OCI-LY7 (cell line): ENCODE measurements around the gene VWA2. TPM values are rescaled to one million over a fixed set of nuclear protein-coding genes. Genes with fewer than 3 reads are reported as not detected.

Experiments used
- BruUV-seq: library from RNA; stranded (reverse); fragments of 400-500 nt; replicated peaks from 2 replicates; lab custom pipeline; 2021; lab: Mats Ljungman, UMichigan
- CTCF ChIA-PET: fragments of 300-600 bp; sonication (Branson Sonifier 250); formaldehyde crosslinking; loops from one replicate; lab custom pipeline; 2022; ENCODE audit warnings: antibody characterized with exemption; ENCODE audit not compliant: unreplicated experiment; lab: Charles Lee
- POLR2A ChIA-PET: fragments of 300-600 bp; sonication (Branson Sonifier 250); formaldehyde crosslinking; loops from one replicate; lab custom pipeline; 2022; ENCODE audit warnings: antibody characterized with exemption; lab: Charles Lee
- DNase-seq: peaks from one replicate; pipeline ENCODE4 v3.0.0-alpha.2; 2015; ENCODE audit warnings: low spot score
- H2AFZ ChIP-seq: fragments of 200-600 bp; sonication (generic), shearing (Covaris generic); 2 replicates; pipeline ENCODE4 v1.6.1; 2014; ENCODE audit warnings: mild to moderate bottlenecking, antibody characterized with exemption, low read length, moderate library complexity
- H3K27ac ChIP-seq: fragments of 200-600 bp; sonication (generic); 2 replicates; pipeline ENCODE4 v1.5.1; 2014; ENCODE audit warnings: mixed run types, low read depth, mild to moderate bottlenecking, moderate library complexity, low read length, inconsistent platforms; ENCODE audit not compliant: poor library complexity, severe bottlenecking
- H3K36me3 ChIP-seq: fragments of 200-600 bp; sonication (generic); 2 replicates; pipeline ENCODE4 v1.6.1; 2014; ENCODE audit warnings: mild to moderate bottlenecking, antibody characterized with exemption, low read length, moderate library complexity, mixed read lengths; ENCODE audit not compliant: insufficient read depth
- H3K4me1 ChIP-seq: fragments of 200-600 bp; sonication (generic); 2 replicates; pipeline ENCODE4 v1.5.1; 2014; ENCODE audit warnings: mild to moderate bottlenecking, low read length; ENCODE audit not compliant: insufficient read depth, poor library complexity, severe bottlenecking
- H3K4me2 ChIP-seq: fragments of 200-600 bp; sonication (generic); 2 replicates; pipeline ENCODE4 v1.6.1; 2014; ENCODE audit warnings: mild to moderate bottlenecking, low read length
- H3K4me3 ChIP-seq: fragments of 200-600 bp; sonication (generic); 2 replicates; pipeline ENCODE4 v1.5.1; 2014; ENCODE audit warnings: mild to moderate bottlenecking, low read depth, low read length; ENCODE audit not compliant: poor library complexity, severe bottlenecking
- H3K79me2 ChIP-seq: fragments of 200-600 bp; sonication (generic); 2 replicates; pipeline ENCODE4 v1.6.1; 2016; ENCODE audit warnings: low read depth, mild to moderate bottlenecking, low read length, moderate library complexity, mixed read lengths; ENCODE audit not compliant: insufficient read depth
- H3K9me2 ChIP-seq: fragments of 200-600 bp; sonication (generic); 2 replicates; pipeline ENCODE4 v1.6.1; 2016; ENCODE audit warnings: mild to moderate bottlenecking, low read length, mixed read lengths; ENCODE audit not compliant: insufficient read depth
- H3K9me3 ChIP-seq: fragments of 200-600 bp; sonication (generic); 2 replicates; pipeline ENCODE4 v1.6.1; 2014; ENCODE audit warnings: mild to moderate bottlenecking, mixed run types, low read length, mixed read lengths
- H4K20me1 ChIP-seq: fragments of 200-600 bp; sonication (generic); 2 replicates; pipeline ENCODE4 v1.6.1; 2014; ENCODE audit warnings: mild to moderate bottlenecking, antibody characterized with exemption, low read length, moderate library complexity, mixed read lengths; ENCODE audit not compliant: insufficient read depth
- CTCF ChIP-seq: fragments of 200-600 bp; sonication (generic); conservative IDR thresholded peaks from 2 replicates; pipeline ENCODE4 v1.5.1; 2014; ENCODE audit warnings: mild to moderate bottlenecking, antibody characterized with exemption, low read length, moderate library complexity, mixed read lengths
- EZH2phosphoT487 ChIP-seq: fragments of 200-600 bp; sonication (generic); IDR thresholded peaks from 2 replicates; pipeline ENCODE4 v1.6.1; 2018; ENCODE audit warnings: low read depth, borderline replicate concordance, mild to moderate bottlenecking, mixed run types, antibody characterized with exemption, low read length, moderate library complexity, mixed read lengths
- intact Hi-C: fragments of 100-400 bp; cut with micrococcal nuclease; formaldehyde crosslinking; loops from one replicate; pipeline ENCODE4 v1.10.0; 2022; ENCODE audit not compliant: unreplicated experiment
- total RNA-seq, 2 experiments: library from RNA; depleted of rRNA in 1 of 2; stranded (reverse); fragments of >200 nt in 1 of 2; shearing (Covaris generic) in 1 of 2; gene quantifications; 2 replicates each; pipeline ENCODE4 v1.2.3, GENCODE V29; 2014 to 2022

Gene VWA2
- total RNA-seq, 2 experiments from 2014 or later: not detected

DNA sequence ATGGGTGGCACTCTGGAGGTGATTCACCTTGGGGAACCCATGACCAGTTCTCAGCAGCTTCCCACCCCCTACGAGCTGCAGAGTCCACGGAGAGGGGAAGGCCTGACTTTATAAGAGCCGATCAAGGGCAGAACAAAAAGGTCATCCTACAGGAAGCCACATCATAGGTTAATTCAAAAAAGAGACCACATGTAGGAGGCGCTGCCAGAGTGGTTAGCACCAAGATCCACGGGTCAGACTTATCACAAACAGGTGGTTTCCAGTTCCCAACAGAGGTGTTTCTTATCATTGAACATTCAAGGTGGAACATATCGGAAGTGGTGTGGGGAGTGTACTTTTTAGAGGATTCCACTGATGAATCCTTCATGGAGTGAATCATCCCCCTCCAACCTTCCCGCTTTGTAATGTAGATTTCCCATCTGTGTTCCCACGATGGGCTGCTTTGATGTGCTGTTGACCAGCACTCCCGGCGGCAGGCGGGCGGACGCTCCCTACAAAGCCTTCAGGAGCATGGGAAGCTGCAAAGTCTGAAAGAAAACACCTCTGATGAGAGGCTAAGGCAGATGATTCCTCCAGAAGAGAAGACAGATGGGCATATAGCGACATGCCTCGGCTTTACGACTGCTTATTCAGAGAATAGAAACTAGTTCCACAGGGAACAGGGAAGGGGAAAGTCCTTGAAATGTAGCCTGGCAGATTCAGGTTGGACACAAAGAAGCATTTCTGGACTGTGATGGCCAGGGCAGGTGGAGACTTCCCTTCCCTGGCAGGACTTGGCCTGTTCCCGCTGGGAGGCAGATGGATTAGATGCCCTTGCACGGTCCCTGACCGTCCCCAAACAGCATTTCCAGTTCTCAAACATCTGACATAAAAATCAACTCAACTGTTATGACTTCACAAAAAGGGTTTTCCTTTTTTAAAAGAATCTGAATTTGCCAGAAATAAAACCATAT lies 98.7 kb downstream of the VWA2 start:
- BruUV-seq: no TSS peak

DNA sequence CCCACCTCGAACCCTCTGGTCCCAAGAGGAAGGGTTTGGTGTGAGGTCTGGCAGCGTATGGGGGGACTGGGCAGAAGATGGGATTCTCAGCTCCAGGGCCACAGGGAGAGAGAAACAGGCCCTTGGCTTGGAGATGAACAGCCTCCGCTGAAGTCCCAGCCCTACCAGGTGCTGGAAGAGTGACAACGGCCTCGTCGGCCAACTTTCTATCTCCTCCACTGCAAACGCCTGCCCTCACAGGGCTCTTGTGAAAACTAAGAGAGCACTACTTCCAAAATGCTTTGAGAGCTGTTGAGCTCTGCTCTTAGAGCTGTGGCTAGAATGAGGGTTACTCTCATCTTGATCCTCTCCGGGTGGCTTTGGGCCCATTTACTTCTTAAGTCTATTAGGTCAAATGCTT lies 101.8 kb downstream of the VWA2 start:
- H3K36me3 ChIP-seq: no peaks in the 10 kb centered on the region
- no peak overlapping the region for H2AFZ ChIP-seq
- H3K9me3 ChIP-seq: no peaks in the 10 kb centered on the region
- intact Hi-C loops: no loop called here
- TF ChIP-seq EZH2phosphoT487: no peak
- TF ChIP-seq CTCF: no peak
- no peaks in the 10 kb centered on the region for H3K79me2 ChIP-seq
- CTCF ChIA-PET: no interaction called here
- POLR2A ChIA-PET: interaction anchor here (0.6 to 1.2 kb wide), 3 partner anchors 9 to 57 kb away, joined by 3 to 4 read pairs (median 3); no protein-coding TSS in a partner anchor
- no peak overlapping the region for H3K27ac ChIP-seq
- H3K9me2 ChIP-seq: no peaks in the 10 kb centered on the region
- DNase-seq: no peak
- no peak overlapping the region for H3K4me3 ChIP-seq
- H3K4me2 ChIP-seq: no peak overlapping the region
- no TSS peak for BruUV-seq
- H4K20me1 ChIP-seq: no peaks in the 10 kb centered on the region
- H3K4me1 ChIP-seq: no peaks in the 10 kb centered on the region

More for the DNA sequence above, 98.7 kb downstream of the VWA2 start:
- Histone ChIP-seq H3K4me3 (no peak overlapping the region), H4K20me1 (no peaks in the 10 kb centered on the region), H3K9me3 (no peaks in the 10 kb centered on the region), H3K36me3 (no peaks in the 10 kb centered on the region), H2AFZ (no peak overlapping the region), H3K4me2 (no peak overlapping the region), H3K9me2 (no peaks in the 10 kb centered on the region), H3K27ac (no peak overlapping the region), H3K4me1 (no peaks in the 10 kb centered on the region), H3K79me2 (no peaks in the 10 kb centered on the region)
- no peak for TF ChIP-seq EZH2phosphoT487
- TF ChIP-seq CTCF: no peak
- DNase-seq: no peak
- intact Hi-C loops: no loop called here
- CTCF ChIA-PET: no interaction called here
- POLR2A ChIA-PET: no interaction called here

Other genes with a start within 250 kb of the VWA2 start
- gene ADRB1, start 195.4 kb upstream of the VWA2 start, total RNA-seq (2014; rRNA removed; shearing (Covaris generic)): 1.1 and 2.0 TPM in 2 replicates
- gene ADRB1, start 195.4 kb upstream of the VWA2 start, total RNA-seq (2022): 1.3 and 1.4 TPM in 2 replicates
- gene CCDC186, start 65.1 kb upstream of the VWA2 start, total RNA-seq (2014; rRNA removed; shearing (Covaris generic)): 5.3 and 8.1 TPM in 2 replicates
- 12.6 and 13.1 TPM in 2 replicates for gene CCDC186, start 65.1 kb upstream of the VWA2 start, total RNA-seq (2022)
- gene TDRD1, start 59.9 kb upstream of the VWA2 start, total RNA-seq (2014; rRNA removed; shearing (Covaris generic)): not detected in 2 replicates
- gene TDRD1, start 59.9 kb upstream of the VWA2 start, total RNA-seq (2022): not detected in 2 replicates
- 0.59 and 2.3 TPM in 2 replicates for gene AFAP1L2, start 165.2 kb downstream of the VWA2 start, total RNA-seq (2014; rRNA removed; shearing (Covaris generic))
- 8.6 and 10.5 TPM in 2 replicates for gene AFAP1L2, start 165.2 kb downstream of the VWA2 start, total RNA-seq (2022)